NCI-H82 treated with DMSO at 0.1 percent for 48 hours (cell line): Measurements from ENCODE around the gene BRD4.

Experiments
- DNase-seq: peaks from one replicate; lab custom pipeline; 2025; ENCODE audit not compliant: unreplicated experiment; lab: John Stamatoyannopoulos, UW

Gene BRD4

GRCh38 chr19:15291548-15292021, 40.8 kb downstream of the BRD4 start:
- DNase-seq, result no peak

DNA sequence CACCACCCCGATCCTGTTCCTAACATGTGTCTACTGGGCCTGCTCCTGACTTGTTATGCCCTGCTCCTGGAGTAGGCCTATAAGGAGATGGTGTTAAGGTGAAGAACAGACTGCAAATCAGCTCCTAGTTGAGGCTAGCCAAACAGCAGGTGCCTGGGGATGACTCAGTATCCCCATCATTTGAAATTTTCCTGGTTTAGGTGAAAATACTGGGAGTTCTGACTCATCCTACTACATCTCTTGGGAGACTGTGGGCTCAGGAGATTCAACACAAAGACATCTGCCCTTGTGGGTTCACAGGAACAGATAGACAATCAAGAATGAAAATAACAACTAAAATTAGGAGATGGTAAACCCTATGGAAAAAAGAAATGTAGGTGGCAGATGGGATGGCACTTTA, 41.2 kb downstream of the BRD4 start:
- no peak for DNase-seq

DNA sequence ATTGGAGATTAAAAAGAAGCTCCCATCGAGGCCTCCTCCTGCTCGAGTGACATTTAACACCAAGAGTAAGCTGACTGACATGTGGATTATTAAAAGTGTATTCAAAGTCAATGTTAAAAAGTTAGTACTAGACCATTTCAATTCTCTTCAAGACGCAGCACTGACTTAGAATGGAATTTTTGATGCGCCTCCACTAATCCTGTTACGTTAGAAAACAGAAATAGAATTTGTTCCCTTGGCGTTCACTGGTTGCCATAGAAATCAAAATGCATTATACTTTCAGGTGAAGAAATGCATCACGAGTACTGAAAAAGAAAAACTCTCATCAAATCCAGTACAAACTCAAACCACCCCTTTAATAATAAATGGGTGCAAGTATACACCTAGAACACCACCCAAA, 42.2 kb downstream of the BRD4 start:
- peak; percentile 30 for DNase-seq

DNA sequence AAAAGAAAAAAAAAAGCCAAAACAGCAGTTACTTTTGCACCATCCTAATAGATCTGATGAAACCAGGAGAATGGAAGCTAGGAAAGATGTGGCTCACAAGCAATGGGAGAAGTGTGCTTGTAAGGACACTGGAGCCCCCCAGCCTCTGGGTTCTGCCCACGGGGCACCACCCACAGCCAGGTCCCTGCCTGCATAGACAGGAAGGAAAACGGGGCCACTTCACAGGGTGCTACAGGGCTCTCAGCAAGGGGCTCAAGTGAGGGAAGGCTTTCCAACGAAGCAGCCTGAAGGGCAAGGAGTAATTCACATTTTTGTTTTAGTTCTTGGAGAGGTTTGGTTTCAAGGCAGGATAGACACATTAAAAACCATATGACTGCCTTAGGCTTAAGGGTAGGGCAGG, 42.7 kb downstream of the BRD4 start:
- DNase-seq, result no peak

DNA sequence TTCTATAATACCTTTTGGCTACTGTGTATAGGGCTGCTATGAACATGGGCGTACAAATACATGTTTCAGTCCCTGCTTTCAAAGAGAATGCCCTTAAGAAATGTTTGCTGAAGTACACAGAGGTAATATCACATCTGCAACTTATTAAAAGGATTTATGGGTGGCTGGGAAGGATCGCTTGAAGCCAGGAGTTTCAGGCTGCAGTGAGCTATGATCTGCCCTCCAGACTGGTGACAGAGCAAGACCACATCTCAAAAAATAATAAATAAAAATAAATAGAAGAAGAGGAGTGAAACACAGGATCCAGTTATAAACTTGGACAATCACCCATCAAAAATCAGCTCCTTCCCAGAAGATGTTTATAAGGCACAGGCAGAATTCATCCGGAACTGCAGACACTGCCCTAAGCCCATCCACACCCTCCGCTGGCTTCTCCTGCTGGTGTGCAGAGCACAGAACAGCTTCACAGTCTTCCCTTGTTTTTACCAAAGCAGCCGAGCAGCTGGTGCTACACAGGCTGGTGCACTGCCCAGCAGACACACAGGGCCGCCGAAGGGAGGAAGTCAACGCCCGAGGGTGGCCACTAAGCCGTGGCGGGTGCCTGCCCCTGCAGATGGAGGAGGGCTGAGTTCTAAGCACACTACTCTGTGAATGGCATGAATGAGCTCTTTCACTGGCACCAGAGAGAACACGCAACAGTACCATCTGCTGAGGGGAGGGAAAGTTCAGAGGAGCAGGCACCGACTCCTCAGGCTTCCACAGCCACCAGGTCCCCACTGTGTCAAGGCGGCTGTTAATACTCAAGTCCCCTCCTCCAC, 44.0 kb downstream of the BRD4 start:
- peak; percentile 34 for DNase-seq

DNA sequence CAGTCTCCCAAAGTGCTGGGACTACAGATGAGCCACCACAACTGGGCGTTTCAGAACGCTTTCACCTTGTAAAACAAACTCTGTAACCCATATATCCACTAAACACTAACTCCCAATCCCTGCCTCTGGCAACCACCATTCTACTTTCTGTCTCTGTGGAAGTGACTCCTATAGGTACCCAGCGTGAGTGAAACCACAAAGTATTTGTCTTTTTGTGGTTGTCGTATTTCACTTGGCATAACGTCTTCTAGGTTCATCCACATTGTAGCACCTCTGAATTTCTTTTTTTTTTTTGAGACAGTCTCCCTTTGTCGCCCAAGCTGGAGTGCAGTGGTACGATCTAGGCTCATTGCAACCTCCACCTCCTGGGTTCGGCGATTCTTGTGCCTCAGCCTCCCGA, 44.8 kb downstream of the BRD4 start:
- no peak for DNase-seq

DNA sequence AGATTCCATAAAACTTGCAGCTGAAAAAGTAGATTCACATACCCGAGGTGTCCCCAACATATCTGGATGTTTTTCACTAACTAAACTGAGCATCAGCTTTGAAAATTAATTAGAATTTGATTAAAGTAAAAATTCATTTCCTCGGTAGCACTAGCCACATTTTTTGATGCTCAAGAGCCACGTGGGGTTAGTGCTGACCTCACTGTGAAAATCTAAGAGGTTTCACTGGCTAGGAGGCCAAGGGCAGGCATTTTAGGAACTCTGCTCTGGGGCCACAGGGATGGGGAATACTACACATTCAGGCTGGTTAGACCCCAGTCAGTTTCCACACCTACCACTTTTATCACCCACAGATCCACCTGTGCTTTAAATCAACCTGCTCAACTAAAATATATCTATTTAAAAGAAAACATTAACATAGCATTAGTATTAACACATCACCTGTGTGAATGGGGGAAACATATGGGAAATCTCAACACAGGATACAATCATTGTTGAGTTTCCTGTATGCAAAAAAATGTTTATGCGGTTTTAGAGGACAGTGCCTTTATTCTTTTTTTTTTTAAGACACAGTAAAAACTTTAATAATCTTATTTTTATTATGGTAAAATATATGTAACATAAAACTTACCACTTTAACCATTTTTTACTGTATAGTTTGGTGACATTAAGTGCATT, 45.5 kb downstream of the BRD4 start:
- DNase-seq, result no peak

DNA sequence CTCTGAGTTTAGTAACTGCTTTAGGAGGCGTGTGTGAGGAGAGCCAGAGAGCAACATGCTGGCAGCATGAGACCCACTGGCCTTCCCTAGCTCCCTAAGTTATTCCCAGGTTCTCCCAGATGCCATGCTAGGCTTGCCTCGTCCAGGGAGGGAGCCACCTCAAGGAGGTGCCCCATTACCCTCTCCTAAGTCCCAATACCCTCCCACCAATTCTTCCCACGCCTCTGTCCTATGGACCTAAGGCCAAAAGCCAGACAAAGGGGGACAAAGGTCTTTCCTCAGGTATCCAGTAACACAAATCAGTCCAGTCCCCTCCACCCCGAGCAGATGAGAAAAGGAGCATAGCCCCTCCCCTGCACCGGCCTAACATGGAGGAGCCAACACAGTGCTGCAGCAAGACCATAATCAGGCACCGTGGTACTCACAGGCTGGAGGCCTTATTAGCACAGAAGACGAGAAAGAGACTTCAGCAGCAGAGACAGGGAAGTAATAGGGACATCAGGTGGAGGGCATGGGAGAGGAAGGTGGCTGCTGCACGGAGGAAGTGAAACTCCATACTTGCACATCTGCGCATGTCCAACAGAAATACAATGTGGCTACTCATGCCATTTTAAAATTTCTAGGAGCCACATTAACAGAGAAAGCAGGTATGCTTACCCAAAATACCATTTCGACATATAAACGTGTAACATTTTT, 46.3 kb downstream of the BRD4 start:
- DNase-seq, result no peak

- no peak for DNase-seq
These were observed 47.4 kb downstream of the BRD4 start for GRCh38 chr19:15284896-15285295.

DNA sequence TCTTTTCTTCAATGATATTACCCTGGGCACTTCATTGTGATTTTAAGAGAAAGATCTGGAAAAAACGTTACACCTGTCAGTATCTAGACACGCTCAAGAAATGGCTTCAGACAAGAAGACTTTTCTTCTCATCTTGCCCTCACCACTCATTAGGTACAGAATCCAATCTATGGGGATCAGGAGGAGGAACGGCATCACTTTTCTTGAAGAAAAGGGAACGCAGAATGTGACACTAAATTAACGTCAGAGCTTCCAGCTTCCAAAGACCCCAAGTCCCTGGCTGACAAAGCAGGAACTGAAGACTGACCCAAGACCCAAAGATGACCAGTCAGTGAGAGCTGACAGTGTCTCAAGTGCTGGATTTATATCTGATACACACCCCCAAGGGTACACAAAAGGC, 48.2 kb downstream of the BRD4 start:
- no peak for DNase-seq

DNA sequence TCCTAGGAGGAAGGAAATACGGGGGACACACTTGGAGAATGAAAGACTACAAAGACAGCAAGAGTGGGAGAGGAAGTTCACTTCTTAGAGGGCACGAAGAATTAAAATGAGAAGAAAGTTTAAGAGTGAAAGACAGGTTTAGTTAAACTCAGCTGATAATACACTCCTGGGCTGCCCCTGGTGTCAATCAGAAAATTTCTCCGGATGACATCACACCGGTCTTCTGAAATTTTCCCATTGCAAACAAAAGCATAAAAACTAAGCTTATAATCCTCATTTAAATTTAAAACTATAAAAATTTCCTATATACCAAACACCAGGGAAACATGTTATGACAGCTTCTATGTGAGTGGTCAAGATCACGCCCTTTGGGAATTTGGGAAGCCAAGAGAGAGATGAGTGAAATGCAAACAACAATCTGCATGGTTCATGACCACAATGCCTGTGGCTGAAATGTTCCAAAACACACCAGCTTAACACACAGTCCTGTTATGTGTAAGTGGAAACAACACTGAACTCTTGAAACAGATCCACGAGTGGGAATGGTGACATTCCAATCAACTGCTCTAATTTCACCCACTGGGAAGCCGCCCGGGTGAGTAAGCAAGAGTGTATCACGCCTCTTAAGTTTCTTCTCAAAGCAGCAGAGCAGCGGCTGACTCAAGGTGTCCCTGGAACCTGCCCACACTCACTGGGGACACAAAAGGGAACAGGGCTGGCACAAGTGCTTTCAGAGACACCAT, 49.0 kb downstream of the BRD4 start:
- DNase-seq, result no peak

DNA sequence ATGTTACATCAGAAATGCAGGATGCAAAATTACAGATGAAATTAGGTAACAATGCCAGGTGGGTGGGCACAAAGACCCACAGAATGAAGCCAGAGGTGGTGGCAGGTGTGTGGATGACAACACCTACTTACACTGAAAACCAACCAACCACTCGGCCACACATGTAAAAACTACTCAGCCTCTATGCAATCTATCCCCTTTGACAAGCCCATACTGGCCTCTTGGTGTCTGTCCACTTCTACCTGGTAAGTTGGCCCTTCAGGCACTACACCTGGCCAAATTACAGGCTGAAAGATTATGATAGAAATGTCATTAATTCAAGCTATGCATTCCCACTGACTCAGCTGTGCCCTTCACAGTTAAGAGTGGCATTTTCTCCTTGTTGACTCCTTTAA, 50.0 kb downstream of the BRD4 start:
- DNase-seq, result no peak

GRCh38 chr19:15280915-15281683, 51.2 kb downstream of the BRD4 start:
- DNase-seq, result peak; percentile 98

- peak; percentile 76 for DNase-seq
These were observed 52.2 kb downstream of the BRD4 start for GRCh38 chr19:15280048-15280725.

GRCh38 chr19:15279326-15279904, 52.9 kb downstream of the BRD4 start:
- peak; percentile 77 for DNase-seq

- no peak for DNase-seq
These were observed 55.6 kb downstream of the BRD4 start for GRCh38 chr19:15276620-15277215.

- no peak for DNase-seq
These were observed 57.9 kb downstream of the BRD4 start for GRCh38 chr19:15274477-15274876.

GRCh38 chr19:15269806-15270205, 62.5 kb downstream of the BRD4 start:
- no peak for DNase-seq

DNA sequence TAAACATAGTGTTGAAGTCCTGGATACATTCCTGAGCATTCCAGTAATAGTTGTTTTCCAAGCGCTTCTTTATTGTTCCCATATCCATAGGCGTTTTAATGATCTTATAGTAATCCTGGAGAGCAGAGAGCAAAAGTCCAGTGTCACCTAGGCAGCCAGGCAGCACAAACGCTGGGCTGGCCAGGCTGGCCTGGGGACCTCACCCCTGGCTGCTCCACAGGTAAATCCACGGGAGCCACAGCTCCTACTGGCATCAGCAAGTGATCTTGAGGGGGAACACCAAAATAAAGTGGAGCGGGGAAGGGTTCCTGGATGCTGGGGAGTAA, 63.4 kb downstream of the BRD4 start:
- DNase-seq, result no peak
